Measurements from ENCODE around the gene STPG4.

DNA sequence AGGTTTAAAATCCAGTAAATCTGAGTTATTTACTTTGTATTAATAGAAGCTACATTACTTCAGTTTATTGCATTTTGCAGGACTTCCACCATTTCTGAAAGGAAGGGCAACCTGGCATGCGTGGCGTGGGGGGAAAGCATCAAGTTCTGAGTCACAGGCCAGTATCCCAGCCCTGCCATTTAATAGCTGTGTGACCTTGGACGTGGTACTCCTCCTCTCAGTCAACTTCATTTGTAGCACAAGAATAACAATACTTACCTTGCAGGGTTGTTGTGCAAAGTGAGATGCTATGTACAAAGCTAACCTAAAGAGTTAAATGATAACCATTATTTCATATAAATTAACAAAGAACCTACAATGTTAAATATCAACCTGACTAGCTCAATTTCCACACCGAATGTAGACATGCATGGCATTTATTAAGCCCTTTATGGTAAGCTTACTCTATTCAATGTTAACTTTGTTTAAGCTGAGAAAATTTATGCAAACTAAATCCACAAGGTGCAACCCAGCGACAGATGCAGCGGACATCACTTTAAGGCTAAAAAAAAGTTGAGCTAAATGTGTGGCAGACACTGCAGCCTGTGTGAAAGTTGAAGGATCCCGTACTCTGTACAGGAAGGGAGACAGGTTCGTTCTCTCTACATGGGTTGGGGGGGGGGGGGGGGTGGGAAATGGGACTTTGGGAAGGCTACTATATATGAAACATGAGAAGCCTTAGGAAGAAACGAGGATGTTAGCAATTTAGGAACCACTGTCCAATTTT is 17.2 kb upstream of the STPG4 start:
- TF ChIP-seq, protein P1, sequence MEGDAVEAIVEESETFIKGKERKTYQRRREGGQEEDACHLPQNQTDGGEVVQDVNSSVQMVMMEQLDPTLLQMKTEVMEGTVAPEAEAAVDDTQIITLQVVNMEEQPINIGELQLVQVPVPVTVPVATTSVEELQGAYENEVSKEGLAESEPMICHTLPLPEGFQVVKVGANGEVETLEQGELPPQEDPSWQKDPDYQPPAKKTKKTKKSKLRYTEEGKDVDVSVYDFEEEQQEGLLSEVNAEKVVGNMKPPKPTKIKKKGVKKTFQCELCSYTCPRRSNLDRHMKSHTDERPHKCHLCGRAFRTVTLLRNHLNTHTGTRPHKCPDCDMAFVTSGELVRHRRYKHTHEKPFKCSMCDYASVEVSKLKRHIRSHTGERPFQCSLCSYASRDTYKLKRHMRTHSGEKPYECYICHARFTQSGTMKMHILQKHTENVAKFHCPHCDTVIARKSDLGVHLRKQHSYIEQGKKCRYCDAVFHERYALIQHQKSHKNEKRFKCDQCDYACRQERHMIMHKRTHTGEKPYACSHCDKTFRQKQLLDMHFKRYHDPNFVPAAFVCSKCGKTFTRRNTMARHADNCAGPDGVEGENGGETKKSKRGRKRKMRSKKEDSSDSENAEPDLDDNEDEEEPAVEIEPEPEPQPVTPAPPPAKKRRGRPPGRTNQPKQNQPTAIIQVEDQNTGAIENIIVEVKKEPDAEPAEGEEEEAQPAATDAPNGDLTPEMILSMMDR (conservative IDR thresholded peaks at IDR 0.05), result no peak
- TF ChIP-seq ZFX (IDR thresholded peaks at IDR 0.05), result no peak
